GM23338 (cell line): ENCODE data around the gene SLC9A1.

Experiments used
- EZH2 ChIP-seq: fragments of 200-600 bp; sonication (generic); IDR thresholded peaks from one replicate; pipeline ENCODE4 v1.8.0; 2017; ENCODE audit warnings: antibody characterized with exemption, mild to moderate bottlenecking, low read depth; ENCODE audit not compliant: unreplicated experiment
- EZH2phosphoT487 ChIP-seq: fragments of 200-600 bp; sonication (generic); IDR thresholded peaks from one replicate; pipeline ENCODE4 v1.8.1; 2018; ENCODE audit warnings: antibody characterized with exemption; ENCODE audit not compliant: unreplicated experiment
- POLR2AphosphoS5 ChIP-seq: IDR thresholded peaks from 2 replicates; pipeline ENCODE4 v1.6.1; 2016; ENCODE audit warnings: antibody characterized with exemption, low read depth
- TF ChIP-seq, protein P1 (sequence below), 2 experiments: fragments of 200-600 bp in 1 of 2; sonication (generic) in 1 of 2; conservative IDR thresholded peaks; 2 replicates each; pipeline versions ENCODE4 v1.5.1 to v1.6.1; 2016 to 2017; ENCODE audit warnings: antibody characterized with exemption in 2 of 2, low read depth in 2 of 2, mild to moderate bottlenecking in 2 of 2, moderate library complexity in 1 of 2

- TF ChIP-seq, protein P1, sequence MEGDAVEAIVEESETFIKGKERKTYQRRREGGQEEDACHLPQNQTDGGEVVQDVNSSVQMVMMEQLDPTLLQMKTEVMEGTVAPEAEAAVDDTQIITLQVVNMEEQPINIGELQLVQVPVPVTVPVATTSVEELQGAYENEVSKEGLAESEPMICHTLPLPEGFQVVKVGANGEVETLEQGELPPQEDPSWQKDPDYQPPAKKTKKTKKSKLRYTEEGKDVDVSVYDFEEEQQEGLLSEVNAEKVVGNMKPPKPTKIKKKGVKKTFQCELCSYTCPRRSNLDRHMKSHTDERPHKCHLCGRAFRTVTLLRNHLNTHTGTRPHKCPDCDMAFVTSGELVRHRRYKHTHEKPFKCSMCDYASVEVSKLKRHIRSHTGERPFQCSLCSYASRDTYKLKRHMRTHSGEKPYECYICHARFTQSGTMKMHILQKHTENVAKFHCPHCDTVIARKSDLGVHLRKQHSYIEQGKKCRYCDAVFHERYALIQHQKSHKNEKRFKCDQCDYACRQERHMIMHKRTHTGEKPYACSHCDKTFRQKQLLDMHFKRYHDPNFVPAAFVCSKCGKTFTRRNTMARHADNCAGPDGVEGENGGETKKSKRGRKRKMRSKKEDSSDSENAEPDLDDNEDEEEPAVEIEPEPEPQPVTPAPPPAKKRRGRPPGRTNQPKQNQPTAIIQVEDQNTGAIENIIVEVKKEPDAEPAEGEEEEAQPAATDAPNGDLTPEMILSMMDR (conservative IDR thresholded peaks at IDR 0.05; ENCODE audit: low read depth in 2 of 2): no peak
- TF ChIP-seq EZH2: no peak
- TF ChIP-seq EZH2phosphoT487: no peak
- TF ChIP-seq POLR2AphosphoS5: no peak
These were observed 13.5 kb downstream of the SLC9A1 start for GRCh38 chr1:27141266-27142003.
